ENCODE data around the gene AIM2. TPM values are rescaled to one million over a fixed set of nuclear protein-coding genes. Genes with fewer than 3 reads are reported as not detected.

AIM2 gene
- total RNA-seq, result not detected in 2 replicates

GRCh38 chr1:159076438-159077119 lies at the start of gene AIM2:
Gene AIM2 (minus strand): TSS chr1:159076766. CDS start chr1:159073499, 3,267 bp downstream.

Other genes starting within 250 kb of the AIM2 start
- gene MNDA, start 245.4 kb downstream of the AIM2 start, total RNA-seq, result not detected in 2 replicates
- gene PYHIN1, start 145.2 kb downstream of the AIM2 start, total RNA-seq, result not detected in 2 replicates
- gene IFI16, start 66.9 kb downstream of the AIM2 start, total RNA-seq, result 70.6 and 88.2 TPM in 2 replicates
- gene CADM3, start 94.8 kb upstream of the AIM2 start, total RNA-seq, result 0.07 and 0.33 TPM in 2 replicates
- gene ACKR1, start 128.1 kb upstream of the AIM2 start, total RNA-seq, result not detected in 2 replicates
- gene FCER1A, start 225.6 kb upstream of the AIM2 start, total RNA-seq, result not detected in 2 replicates

All from smooth muscle cell of the pulmonary artery (primary cell).